Hypothalamus (tissue), 51 donors: ENCODE results near the gene PRADC1.
A peak's percentile ranks its signal among the peaks of the same experiment; 100 is the strongest.

ENCODE experiments used
- DNase-seq, 51 donors: peaks; one replicate each; lab custom pipeline; 2025; lab: John Stamatoyannopoulos, UW

PRADC1 gene

DNA sequence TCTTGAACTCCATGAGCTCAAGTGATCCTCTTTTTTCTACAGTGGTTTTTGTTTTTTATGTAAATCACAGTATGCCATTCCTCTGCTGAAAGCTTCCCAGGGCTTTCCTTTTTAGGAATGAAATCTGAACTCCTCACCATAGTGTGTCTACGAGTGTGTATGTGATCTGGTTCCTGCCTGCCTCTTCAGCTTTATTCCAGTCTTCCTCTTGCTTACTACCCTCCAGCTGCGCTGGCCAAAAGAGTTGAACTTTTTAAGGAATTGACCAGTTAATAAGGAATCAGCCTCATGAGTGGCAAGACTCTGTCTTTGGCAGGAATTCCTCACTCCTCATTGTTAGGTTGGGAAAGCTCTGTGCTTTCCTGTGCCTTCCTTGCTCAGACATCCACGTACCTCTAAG is 5.1 kb upstream of the PRADC1 start:
- no peak for DNase-seq

DNA sequence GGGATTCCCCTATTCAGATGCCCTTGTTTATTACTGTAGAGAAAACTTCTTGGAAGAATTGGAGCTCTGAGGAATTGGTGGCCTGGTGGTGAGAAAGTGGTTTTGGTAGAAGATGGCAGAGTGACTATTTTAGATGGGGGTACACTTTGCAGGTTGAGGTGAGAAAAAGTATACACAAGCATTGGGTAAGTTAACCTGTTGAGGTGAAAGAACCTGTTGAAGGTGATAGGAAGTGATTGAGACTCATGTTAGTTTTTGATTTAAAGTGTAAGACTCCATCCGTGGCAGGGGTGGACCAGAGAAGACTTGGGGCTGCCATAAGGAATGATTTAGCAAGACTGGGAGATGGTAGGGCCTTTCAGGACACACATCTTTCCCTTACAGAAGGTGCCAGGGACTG is 4.1 kb upstream of the PRADC1 start:
- no peak for DNase-seq

DNA sequence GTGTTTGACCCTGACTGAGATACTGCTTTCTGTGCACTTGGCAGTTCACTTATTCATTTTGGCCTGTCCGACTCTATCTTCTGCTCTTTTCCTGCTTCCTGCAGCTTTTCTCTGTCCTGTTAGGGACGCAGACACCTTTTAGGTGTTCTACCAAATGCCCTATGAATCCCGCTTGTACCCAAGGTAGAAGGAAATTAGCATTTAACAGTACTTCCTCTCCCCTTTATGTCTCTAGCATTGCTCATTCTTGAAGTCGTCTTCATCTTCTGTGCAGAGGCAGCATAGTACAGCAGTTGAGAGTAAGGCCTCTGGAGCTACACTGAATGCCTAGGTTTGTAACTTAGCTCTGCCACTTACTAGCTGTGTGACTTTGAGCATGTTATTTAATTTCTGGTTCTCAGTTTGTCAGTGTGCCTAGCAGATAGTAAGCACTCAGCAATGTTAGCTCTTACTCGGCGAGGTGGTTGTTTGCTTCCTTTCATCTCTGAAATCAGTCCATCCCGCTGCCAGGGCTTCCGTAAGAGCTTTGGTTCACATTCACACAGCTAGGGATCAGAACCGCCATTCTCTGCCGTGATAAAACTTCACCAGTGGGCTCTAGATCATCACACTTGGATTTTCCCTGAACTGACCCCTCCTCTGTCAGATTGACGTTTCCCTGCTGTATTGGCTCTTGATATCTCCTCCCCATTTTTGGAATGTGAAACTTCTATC is 2.4 kb upstream of the PRADC1 start:
- no peak for DNase-seq

DNA sequence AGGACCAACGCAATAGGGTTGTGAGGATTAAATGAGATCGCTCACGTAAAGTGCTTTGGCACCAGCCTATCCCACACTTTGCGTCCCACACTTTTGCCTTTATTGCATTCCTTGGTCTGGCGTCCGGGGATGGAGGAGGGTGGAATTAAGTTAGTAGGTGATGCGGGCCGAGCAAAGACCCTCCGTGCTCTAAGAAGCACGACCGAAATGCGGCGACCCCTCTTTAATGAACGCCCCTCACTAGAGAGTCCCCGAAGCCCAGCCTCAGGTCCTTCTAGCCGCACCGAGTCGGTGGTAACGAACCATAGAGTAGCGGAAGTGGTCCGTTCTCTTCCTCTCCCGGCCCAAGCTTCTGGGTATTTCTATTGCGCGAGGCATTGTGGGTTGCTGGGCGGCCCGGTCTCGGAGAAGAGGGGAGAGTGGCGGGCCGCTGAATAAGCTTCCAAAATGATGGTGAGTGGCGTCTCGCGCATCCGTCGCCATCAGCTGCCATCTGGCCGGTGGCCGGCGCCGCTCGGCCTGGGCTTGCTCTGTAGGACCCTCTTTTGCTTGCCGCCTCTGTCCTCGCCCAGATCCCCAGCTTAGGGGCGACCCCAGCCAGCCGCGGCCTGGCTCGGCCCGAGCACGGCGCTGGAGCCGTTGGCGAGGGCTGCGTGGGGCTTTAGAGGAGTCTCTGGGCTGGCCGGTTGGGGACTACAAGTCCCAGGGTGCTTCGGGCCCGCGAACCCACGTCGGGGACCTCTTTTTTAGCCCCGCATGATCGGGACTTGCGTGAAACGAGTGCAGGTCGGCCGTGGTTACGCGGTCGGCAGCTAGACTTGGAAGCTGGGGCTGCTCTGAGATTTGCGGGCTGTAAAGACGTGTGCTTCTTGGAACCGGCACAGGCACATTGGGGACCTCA is 1.1 kb upstream of the PRADC1 start, which contains the start of gene CCT7:
Gene CCT7, plus strand, starts transcription at position 377 of the 901 bp plus-strand sequence. Its CDS starts 71 bp downstream, at position 448.
- peak; percentile 63 to 97 (median 90) for DNase-seq

DNA sequence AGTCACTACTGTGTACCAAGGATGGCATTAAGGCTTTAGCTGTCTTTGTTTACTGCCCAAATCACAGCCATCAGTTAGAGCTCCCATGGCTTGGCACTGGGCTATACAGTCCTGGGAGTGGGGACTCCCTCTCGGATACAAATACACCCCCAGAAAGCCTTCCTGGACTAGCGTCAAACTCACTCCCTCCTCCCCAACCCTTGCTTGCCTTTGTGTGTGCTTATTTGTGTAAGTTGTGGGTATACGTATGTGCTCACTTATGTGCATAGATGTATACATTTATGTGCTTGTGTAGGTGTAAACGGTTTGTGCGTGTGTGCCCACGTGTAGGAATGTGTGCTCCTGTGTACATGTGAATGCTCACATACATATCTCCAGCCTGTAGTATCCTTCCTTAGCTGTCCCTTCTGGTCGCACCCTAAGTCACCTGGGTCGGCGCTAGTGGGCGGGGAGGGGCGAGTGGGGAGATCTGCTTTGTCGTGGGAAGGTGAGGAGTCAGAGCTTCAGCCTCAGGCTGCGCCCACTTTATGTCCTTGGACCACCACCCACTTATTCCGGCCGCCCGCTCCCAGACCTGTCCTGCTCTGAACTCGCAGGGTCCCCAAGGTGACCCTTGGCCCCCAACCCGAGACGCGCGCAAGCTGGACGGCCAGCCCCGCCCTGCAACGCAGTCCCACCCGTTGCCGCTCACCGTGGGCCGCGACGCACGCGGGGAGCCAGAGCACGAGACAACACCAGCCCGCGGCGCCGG is 461 bp downstream of the PRADC1 start:
- DNase-seq: peak in 8 of 51 donors; percentile 29 to 61 (median 44)

DNA sequence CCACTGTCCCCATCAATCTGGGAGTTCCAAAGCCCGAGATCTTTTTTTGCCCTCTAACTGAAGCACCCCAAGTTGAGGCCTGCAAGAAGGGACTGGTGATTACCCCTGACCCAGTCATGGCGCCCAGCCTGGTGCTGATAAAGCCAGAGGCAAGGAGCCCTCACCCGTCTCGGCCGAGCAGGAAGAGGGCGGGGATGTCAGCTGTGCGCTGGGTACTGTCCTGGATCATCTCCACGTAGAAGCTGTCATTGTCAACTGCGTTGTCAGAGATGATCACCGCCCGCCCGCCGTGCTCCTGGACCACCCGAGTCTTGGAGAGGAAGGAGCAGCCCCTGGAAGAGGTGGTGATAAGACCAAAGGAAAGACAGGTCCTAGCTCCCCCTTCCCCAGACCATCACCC is 4.4 kb downstream of the PRADC1 start:
- no peak for DNase-seq

DNA sequence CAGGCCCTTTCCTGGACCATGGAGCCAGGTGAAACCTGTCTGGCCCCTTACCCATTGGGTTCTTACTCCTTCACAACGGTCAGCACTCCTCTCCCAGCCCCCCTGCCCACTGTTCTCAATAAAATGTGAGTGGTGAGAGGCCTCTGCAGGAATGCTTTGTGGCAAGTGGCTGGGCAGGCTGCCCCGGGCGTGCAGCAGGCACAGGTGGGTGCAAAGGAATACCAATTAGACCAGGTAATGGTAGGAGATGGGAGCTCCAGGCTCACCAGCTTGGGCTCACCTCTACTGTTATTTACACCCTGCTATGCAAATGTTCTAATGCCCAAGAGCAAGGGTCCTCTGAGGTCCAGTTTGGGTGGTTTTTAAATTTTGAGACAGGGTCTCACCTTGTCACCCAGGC is 6.0 kb downstream of the PRADC1 start:
- DNase-seq: no peak

DNA sequence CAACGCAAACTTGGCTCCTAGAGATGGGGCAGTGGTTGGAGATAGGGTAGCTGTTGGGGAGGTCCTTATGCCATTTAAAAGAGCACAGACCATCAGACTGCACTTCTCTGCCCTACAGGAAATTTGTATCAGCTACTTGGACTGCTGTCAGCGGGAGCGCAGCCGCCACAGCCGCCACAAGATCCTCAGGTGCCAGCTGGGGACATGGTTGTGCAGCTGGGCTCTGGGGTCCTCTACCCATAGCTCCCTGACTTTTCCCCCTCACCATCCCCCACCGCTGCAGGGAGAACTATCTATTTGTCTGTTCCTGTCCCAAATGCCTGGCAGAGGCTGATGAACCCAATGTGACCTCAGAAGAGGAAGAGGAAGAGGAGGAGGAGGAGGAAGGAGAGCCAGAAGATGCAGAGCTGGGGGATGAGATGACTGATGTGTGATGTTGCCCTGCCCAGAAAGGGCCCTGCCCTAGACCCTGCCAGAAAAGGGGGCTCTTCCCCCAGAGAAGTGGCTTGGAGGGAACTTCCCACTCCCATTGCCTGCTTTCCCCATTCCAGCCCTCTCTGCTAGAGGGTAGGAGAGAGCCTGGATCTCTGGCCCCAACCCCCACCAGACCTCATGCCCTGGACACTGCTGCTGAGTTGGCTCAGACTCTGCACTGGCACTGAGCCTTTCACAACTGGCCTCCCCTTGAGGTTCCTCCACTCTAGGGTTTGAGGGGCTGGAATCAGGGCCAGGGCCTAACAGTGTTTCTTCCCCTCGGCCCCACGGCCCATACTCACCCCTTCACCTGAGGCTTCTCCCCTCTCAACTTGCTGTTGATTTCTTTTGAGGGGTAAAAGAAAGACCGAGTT is 7.3 kb downstream of the PRADC1 start:
- no peak for DNase-seq

DNA sequence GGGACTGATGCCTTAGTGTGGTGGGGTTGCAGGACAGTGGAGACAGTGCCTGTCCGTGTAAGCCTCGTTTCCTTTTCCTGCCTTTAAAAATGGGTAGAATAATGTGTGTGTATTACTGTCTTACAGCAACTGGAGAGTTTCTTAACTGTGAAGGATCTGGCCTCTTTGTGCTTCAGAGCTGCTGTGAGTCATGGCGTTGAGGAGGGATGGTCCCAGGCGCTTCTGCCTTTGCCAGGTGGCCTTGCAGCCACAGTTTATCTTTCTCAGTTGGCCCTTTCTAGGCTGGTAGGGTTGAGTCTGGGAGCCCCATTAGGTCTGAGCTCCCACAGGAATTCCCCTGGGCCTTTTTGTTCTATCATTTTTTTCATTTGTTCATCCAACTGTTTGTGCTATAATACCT is 9.2 kb downstream of the PRADC1 start:
- DNase-seq: no peak

DNA sequence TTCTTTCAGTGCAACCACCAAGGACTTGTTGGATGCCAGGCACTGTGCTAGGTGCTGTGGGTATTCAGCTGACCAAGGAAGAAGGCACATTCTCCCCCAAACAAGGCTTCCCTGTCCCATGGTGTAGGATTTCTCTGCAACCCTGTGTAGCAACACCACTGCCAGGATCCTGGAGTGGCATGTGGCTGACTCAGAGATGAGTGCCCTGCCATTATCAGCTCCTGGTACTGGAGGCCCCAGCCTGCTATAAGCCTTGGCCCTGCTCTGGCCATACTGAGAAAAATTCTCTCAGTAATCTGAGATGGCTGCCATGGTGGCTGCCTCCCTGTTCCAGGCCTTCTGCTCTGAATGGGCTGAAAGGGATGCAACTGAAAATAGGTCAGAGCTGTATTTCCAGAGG is 14.7 kb downstream of the PRADC1 start:
- no peak for DNase-seq

DNA sequence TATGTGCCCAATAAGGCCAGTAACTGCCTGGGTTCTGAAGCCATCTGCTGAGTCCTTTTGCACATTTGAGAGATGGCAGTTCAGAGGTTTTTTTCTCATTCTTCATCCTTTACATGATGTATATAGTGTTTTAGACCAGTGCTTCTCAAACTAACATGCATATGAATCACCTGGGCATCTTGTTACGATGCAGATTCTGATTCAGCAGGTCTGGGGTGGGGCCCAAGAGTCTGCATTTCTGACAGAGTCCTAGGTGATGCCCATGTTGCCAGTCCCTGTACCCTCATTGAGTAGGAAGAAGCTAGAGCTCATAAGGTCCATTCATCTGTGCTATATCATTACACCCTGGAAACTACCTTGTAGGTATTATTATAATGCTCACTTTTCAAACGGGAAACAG is 15.2 kb downstream of the PRADC1 start:
- DNase-seq: no peak

DNA sequence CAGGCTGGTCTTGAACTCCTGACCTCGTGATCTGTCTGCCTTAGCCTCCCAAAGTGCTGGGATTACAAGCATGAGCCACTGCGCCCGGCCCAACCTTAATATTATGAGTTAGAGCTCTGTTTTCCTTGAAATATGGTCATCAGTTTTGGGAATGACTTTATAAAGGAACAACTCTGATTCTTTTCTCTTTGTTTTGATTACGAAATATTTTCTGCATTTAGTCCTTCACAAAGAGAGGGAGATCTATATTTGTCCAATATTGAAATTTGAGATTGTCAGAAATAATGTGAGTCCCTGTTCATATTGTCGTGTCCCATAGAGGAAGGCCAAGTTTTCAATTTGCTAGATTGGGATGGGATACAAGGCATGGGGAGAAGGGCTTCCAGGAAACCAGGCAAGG is 15.9 kb downstream of the PRADC1 start:
- DNase-seq: no peak

DNA sequence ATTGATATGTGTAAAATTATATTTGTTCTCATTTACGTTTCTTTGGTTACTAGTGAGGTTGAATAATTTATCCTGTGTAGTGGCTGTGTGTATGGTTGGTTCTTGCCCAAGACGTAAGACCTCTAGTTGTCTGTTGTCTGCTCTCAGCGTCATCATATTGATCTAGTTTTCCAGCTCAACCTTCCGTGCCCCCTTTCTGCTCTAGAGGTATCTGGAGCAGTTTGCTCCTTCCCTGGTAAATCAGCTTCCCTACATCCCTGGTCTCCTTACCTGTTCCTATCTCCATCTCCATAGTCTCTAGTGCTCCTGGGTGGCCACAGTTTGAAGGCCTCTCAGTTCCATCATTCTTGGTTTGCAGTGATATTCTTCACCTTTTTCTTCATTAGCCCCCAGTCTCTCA is 17.8 kb downstream of the PRADC1 start:
- DNase-seq: no peak

DNA sequence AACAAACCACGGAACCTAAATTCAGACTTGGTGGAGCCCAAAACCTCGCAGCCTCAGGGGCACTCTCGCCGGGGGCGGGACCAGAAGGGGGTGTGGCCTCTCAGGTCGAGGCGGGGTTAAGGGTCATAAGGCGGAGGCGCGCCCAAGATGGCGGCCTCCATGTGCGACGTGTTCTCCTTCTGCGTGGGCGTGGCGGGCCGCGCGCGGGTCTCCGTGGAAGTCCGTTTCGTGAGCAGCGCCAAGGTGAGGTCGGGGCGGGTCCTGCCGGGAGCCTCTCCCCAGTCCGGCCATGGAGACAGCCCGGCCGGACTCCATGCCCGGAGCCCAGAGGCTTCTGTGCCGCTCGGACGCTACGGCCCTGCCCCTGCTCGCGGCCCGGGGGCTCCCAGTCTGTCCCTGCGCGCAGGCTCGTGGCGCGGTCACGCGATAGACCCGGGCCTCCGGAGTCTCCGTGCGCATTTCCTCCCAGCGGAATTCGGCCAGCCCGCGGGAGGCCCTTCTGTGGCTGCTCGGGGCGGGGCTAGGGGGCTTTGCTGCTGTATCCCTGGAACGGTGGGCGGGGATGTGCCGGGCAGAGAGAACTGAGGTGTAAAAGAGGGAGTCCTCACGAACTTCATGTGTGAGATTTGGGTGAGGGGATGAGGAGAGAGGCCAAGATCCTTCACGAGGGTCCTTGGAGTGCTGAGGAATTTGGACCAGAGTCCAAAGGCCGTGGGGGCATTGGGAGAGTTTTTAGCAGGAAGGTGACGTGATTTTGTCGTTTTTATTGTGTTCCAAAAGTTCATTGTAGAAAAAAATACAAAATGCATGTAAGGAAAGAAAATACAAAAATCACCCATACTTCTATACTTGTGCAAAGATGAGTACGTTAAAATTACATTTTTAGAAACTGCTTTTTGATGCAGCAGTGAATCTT is 18.7 kb downstream of the PRADC1 start, which contains the start of gene SMYD5:
Gene SMYD5, plus strand, starts transcription at position 126 of the 916 bp plus-strand sequence. Its CDS starts 22 bp downstream, at position 148.
- DNase-seq: peak in 50 of 51 donors; percentile 23 to 87 (median 69)

DNA sequence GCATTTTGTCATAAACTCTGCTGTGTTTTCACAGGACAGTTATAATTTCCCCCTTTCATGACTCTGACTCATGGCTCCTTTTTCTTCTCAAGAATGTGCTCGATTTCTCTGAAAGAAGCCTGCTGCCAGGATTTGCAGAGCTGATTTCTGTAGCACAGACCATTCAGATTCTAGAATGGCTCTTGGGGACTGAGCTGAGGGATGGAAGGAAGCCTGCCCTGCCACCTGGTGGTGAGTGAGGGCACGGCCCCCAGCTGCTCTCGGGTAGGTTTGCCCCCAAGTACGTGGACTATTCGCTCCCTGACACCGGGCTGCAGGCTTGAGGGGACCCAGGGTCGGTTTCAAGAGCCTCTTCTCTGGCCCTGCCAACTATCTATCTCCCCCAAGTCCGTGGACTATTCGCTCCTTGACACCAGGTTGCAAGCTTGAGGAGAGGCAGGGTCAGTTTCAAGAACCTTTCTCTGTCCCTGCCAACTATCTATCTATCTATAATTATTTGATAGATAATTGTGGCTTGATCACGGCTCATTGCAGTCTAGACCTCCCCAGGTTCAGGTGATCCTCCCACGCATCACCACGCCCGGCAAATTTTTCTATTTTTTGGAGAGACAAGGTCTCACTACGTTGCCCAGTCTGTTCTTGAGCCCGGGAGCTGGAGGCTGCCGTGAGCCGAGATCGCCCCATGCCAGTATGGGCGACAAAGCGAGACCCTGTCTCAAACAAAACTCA is 20.4 kb downstream of the PRADC1 start:
- DNase-seq: peak in 43 of 51 donors; percentile 2 to 68 (median 40)

DNA sequence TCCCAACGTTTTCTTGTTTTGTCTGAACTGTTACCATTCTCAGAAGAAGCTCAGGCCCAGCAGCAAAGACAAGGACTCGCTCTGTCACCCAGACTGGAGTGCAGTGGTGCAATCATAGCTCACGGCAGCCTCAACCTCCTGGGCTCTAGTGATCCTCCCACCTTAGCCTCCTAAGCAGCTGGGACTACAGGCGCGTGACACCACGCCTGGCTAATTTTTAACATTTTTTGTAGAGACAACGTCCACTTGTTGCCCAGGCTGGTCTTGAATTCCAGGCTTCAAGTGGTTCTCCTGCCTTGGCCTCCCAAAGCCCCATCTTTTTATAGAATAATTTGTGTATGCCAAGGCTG is 21.0 kb downstream of the PRADC1 start:
- no peak for DNase-seq

DNA sequence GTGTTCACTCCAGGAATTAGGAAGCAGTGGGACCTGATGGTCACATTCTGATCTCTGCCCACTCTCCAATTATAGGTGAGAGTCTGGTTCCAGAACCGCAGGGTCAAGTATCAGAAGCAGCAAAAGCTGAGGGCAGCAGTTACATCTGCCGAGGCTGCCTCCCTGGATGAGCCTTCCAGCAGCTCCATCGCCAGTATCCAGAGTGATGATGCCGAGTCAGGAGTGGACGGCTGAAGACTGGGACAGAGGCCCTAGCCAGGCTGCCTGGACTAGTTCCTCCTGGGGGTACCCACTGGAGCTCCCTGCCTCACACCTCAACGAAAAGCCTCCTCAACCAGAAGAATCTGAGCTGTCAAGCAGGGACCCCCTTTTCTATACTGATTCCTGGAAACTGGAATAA is 22.3 kb downstream of the PRADC1 start:
- DNase-seq: no peak

DNA sequence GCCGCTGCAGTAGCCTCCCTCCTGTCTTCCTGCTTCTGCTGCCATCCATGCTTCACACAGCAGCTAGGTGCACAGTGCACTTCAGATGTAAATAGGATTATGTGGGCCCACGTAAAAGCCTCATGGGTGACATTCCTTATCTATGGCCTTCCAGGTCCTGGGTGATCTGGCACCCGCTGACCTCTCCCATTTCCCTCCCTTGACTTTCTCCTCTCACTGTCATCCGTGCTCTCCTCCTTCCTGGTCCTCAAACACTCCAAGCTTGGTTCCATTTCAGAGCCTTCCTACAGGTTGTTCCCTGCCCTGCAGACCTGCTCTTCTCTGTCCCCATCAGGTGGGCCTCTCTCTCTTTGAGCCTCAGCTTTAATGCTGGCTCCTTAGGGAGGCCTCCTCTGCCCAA is 23.0 kb downstream of the PRADC1 start:
- no peak for DNase-seq
